GM12864 (cell line): ENCODE data around the gene CAMKK1.

Experiments used
- DNase-seq: peaks from one replicate; pipeline ENCODE4 v3.0.0-alpha.2; 2011; ENCODE audit warnings: low read depth
- H3K4me3 ChIP-seq: 2 replicates; pipeline ENCODE4 v1.5.1; 2011; ENCODE audit warnings: mild to moderate bottlenecking, low read depth, low read length, control low read depth
- CTCF ChIP-seq: IDR thresholded peaks from 2 replicates; pipeline ENCODE4 v1.5.1; 2011; ENCODE audit warnings: low read depth, mild to moderate bottlenecking, moderate library complexity, low read length, control low read depth, inconsistent platforms; ENCODE audit errors: missing control alignments

Gene CAMKK1

DNA sequence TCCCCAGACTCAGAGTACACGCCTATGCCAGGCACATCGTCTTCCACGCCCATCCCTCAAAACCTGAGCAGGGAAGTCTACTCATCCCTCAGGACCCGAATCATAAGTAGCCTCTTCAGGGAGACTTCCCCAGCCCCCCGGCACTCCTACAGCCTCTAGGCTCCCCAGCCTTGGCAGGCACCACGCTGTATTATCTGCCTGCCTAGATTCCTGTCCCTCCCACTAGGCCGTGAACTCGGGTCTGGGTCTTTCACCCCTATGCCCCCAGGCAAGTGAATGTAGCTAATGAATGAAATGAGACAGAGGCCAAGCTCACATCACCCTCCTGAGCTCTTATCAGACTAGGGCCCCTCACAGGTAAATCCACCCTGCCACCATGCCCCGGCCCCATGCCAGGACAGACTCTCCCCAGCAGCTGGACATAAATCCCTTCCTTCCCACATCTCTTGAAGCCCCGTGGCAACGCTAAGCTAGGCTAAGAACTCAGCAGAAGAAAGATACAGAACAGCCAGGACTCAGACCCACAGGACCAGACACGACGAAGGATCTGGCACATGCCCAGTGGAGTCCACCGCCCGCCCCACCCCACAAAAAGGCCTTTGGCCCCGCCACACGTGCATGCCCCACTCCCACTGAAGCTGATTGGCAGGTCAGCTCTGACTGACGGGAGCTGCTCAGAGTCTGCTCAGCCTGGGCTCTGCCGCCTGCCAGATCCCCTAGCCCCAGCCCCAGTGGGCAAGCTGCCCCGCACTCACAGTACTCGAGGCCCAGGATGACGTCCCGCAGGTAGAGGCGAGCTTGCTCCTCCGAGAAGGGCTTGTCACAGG lies 13.0 kb downstream of the CAMKK1 start:
- no peak for TF ChIP-seq CTCF
- DNase-seq, result no peak

DNA sequence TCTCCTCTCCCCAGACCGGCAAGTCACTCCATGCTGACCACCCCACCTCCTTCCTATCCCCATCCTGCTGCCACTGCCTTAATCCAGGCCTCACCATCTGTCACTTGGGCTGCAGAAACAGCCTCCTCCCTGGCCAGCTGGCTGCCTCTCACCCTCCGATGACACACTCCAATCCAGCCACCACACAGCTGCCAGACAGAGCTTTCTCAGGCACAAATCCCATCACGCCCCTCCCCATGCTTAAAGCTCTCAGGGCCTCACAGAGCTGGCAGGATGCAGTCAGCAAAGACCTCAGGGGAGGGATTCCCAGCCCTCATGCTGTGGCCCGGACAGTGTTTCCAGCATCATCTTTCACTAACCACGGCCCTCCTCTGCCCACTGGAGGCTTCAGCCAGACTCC lies 13.7 kb downstream of the CAMKK1 start:
- H3K4me3 ChIP-seq, result no peak overlapping the region
- no peak for DNase-seq
- TF ChIP-seq CTCF, result no peak

More for the DNA sequence above, 13.0 kb downstream of the CAMKK1 start:
- H3K4me3 ChIP-seq, result no peak overlapping the region

- DNase-seq, result no peak
- TF ChIP-seq CTCF, result no peak
- H3K4me3 ChIP-seq, result no peak overlapping the region
Observed at GRCh38 chr17:3877220-3877619, 15.6 kb downstream of the CAMKK1 start.

- TF ChIP-seq CTCF, result no peak
- DNase-seq, result no peak
- H3K4me3 ChIP-seq, result no peak overlapping the region
Observed at GRCh38 chr17:3875317-3875716, 17.5 kb downstream of the CAMKK1 start.

GRCh38 chr17:3873862-3874261 lies 19.0 kb downstream of the CAMKK1 start:
- H3K4me3 ChIP-seq, result no peak overlapping the region
- no peak for TF ChIP-seq CTCF
- DNase-seq, result no peak

GRCh38 chr17:3870871-3871306 lies 22.0 kb downstream of the CAMKK1 start:
- no peak overlapping the region for H3K4me3 ChIP-seq
- no peak for DNase-seq
- TF ChIP-seq CTCF, result no peak

GRCh38 chr17:3867606-3868005 lies 25.2 kb downstream of the CAMKK1 start:
- TF ChIP-seq CTCF, result no peak
- no peak overlapping the region for H3K4me3 ChIP-seq
- DNase-seq, result no peak
